ENCODE results near the gene TNXB.
A peak's percentile ranks its signal among the peaks of the same experiment; 100 is the strongest.
"Not testable (repeated sequence)": the region's sequence is repeated elsewhere in the genome, so short reads cannot be mapped to it uniquely, and the experiment has no call there.

TNXB gene

DNA sequence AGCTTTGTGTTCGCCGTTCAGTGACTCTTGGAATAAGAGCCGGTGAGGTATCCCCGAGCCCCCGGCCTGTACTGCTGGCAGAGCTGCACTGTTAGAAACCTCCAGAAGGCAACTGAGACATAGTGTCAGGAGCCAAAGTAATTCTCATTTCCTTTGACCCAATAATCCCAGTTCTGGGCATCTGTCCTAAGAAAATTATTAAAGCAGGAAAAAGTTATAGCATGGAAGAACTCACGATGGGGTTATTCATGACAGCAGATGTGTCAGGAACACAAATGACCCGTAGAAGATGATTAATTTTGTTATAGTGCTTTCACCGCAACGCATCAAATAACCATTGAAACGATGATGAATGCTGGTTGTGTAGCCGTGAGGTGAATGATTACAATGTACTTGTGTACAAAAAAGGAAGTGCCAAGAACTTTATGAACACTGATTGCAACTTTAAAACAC, 50.6 kb downstream of the TNXB start:
- H3K4me1 ChIP-seq (ENCODE audit: insufficient read depth, poor library complexity, severe bottlenecking), result no peaks in the 10 kb centered on the region
- H3K9me3 ChIP-seq (ENCODE audit: severe bottlenecking), result no peaks in the 10 kb centered on the region
- DNase-seq (ENCODE audit: low spot score) (no peak), ATAC-seq (ENCODE audit: low read depth) (no peak)
- no peak overlapping the region for H3K27ac ChIP-seq (ENCODE audit: poor library complexity, severe bottlenecking)
- H3K27me3 ChIP-seq (ENCODE audit: insufficient read depth, poor library complexity, severe bottlenecking), result no peaks in the 10 kb centered on the region
- no peak overlapping the region for H3K4me3 ChIP-seq (ENCODE audit: severe bottlenecking)
- TF ChIP-seq, protein P1, sequence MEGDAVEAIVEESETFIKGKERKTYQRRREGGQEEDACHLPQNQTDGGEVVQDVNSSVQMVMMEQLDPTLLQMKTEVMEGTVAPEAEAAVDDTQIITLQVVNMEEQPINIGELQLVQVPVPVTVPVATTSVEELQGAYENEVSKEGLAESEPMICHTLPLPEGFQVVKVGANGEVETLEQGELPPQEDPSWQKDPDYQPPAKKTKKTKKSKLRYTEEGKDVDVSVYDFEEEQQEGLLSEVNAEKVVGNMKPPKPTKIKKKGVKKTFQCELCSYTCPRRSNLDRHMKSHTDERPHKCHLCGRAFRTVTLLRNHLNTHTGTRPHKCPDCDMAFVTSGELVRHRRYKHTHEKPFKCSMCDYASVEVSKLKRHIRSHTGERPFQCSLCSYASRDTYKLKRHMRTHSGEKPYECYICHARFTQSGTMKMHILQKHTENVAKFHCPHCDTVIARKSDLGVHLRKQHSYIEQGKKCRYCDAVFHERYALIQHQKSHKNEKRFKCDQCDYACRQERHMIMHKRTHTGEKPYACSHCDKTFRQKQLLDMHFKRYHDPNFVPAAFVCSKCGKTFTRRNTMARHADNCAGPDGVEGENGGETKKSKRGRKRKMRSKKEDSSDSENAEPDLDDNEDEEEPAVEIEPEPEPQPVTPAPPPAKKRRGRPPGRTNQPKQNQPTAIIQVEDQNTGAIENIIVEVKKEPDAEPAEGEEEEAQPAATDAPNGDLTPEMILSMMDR (IDR thresholded peaks at IDR 0.05; ENCODE audit: poor library complexity, severe bottlenecking), result no peak
- H3K36me3 ChIP-seq (ENCODE audit: low read depth), result no peaks in the 10 kb centered on the region

DNA sequence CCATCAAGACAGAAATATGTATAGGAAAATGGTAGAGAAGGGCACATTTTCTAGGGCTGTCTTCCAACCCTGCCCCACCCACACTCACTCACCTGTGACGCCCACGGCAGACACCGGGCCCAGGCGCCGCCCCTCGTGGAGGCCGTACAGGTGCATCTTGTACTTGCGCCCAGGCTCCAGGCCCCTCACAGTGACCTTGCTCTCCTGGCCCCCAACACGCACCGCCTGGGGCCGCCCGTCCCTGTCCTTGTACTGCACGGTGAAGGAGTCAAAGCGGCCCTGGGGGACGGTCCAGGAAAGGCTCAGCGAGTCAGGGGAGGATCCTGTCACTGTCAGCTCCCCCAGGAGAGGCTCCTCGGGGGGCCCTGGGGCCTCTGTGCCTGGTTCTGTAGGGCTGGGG, 51.2 kb downstream of the TNXB start:
- ATAC-seq (ENCODE audit: low read depth) (no peak), DNase-seq (ENCODE audit: low spot score) (peak; percentile 56)
- H3K27me3 ChIP-seq (ENCODE audit: insufficient read depth, poor library complexity, severe bottlenecking), result no peaks in the 10 kb centered on the region
- H3K27ac ChIP-seq (ENCODE audit: poor library complexity, severe bottlenecking), result no peak overlapping the region
- H3K9me3 ChIP-seq (ENCODE audit: severe bottlenecking), result no peaks in the 10 kb centered on the region
- H3K4me3 ChIP-seq (ENCODE audit: severe bottlenecking), result no peak overlapping the region
- H3K36me3 ChIP-seq (ENCODE audit: low read depth), result no peaks in the 10 kb centered on the region
- H3K4me1 ChIP-seq (ENCODE audit: insufficient read depth, poor library complexity, severe bottlenecking), result no peaks in the 10 kb centered on the region
- TF ChIP-seq, protein P1 (IDR thresholded peaks at IDR 0.05; ENCODE audit: poor library complexity, severe bottlenecking), result no peak

DNA sequence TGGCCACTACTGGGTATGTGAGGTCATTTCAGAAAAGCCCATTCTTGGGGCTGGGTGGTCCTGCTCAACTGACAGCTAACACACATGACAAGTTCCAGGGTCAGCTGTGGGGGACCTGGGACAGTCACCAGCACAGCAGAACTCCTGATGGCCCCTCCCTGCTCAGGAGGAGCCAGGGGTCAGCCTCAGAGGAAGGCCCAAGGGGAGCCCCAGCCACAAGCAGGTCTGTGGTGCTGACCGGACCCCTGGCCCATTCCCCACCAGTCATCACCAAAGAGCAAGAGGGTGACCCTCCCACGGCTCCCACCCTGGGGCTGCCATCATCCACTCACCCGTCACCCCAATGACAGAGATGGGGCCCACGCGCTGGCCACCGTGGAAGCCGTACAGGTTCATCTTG, 52.9 kb downstream of the TNXB start:
- TF ChIP-seq, protein P1 (IDR thresholded peaks at IDR 0.05; ENCODE audit: poor library complexity, severe bottlenecking), result no peak
- Histone ChIP-seq H3K4me3 (ENCODE audit: severe bottlenecking) (no peak overlapping the region), H3K36me3 (ENCODE audit: low read depth) (no peaks in the 10 kb centered on the region), H3K27me3 (ENCODE audit: insufficient read depth, poor library complexity, severe bottlenecking) (no peaks in the 10 kb centered on the region), H3K4me1 (ENCODE audit: insufficient read depth, poor library complexity, severe bottlenecking) (no peaks in the 10 kb centered on the region), H3K27ac (ENCODE audit: poor library complexity, severe bottlenecking) (no peak overlapping the region), H3K9me3 (ENCODE audit: severe bottlenecking) (no peaks in the 10 kb centered on the region)
- no peak for ATAC-seq (ENCODE audit: low read depth)
- peak; percentile 32 for DNase-seq (ENCODE audit: low spot score)

DNA sequence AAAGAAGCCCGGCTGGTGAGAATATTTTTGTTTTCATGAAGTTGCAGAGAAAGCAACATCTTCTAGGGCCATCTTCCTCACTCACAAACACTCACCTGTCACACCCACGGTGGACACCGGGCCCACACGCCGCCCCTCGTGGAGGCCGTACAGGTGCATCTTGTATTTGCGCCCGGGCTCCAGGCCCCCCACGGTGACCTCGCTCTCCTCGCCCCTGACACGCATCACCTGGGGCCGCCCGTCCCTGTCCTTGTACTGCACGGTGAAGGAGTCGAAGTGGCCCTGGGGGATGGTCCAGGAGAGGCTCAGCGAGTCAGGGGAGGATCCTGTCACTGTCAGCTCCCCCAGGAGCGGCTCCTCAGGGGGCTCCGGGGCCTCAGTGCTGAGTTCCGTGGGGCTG, 53.4 kb downstream of the TNXB start:
- not testable (repeated sequence) for H3K27me3 ChIP-seq (ENCODE audit: insufficient read depth, poor library complexity, severe bottlenecking); H3K9me3 ChIP-seq (ENCODE audit: severe bottlenecking); H3K4me3 ChIP-seq (ENCODE audit: severe bottlenecking); H3K4me1 ChIP-seq (ENCODE audit: insufficient read depth, poor library complexity, severe bottlenecking); ATAC-seq (ENCODE audit: low read depth); H3K27ac ChIP-seq (ENCODE audit: poor library complexity, severe bottlenecking); H3K36me3 ChIP-seq (ENCODE audit: low read depth)
- peak; percentile 33 for DNase-seq (ENCODE audit: low spot score)

DNA sequence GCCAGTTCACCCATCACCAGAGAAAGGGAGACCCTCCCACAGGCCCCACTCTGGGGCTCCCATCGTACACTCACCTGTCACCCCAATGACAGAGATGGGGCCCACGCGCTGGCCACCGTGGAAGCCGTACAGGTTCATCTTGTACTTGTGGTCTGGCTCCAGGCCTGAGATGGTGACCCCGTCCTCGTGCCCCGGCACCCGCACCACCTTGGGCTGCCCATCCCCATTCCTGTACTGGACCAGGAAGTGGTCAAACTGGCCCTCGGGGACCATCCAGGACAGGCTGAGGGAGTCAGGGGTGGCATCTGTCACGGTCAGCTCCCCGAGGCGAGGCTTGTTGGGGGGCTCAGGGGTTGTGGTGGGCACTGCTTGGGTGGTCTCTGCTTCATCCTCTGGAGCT, 55.8 kb downstream of the TNXB start:
- peak; percentile 55 for DNase-seq (ENCODE audit: low spot score)
- not testable (repeated sequence) for H3K4me3 ChIP-seq (ENCODE audit: severe bottlenecking); H3K9me3 ChIP-seq (ENCODE audit: severe bottlenecking); H3K4me1 ChIP-seq (ENCODE audit: insufficient read depth, poor library complexity, severe bottlenecking); H3K27me3 ChIP-seq (ENCODE audit: insufficient read depth, poor library complexity, severe bottlenecking); ATAC-seq (ENCODE audit: low read depth); H3K36me3 ChIP-seq (ENCODE audit: low read depth); H3K27ac ChIP-seq (ENCODE audit: poor library complexity, severe bottlenecking)

DNA sequence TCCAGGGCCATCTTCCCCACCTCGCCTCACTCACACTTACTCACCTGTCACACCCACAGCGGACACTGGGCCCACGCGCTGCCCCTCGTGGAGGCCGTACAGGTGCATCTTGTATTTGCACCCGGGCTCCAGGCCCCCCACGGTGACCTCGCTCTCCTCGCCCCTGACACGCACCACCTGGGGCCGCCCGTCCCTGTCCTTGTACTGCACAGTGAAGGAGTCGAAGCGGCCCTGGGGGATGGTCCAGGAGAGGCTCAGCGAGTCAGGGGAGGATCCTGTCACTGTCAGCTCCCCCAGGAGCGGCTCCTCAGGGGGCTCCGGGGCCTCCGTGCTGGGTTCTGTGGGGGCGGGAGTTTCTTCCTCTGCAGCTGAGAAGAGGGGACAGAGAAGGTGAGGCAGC, 56.5 kb downstream of the TNXB start:
- not testable (repeated sequence) for H3K4me3 ChIP-seq (ENCODE audit: severe bottlenecking); H3K4me1 ChIP-seq (ENCODE audit: insufficient read depth, poor library complexity, severe bottlenecking); H3K27ac ChIP-seq (ENCODE audit: poor library complexity, severe bottlenecking); ATAC-seq (ENCODE audit: low read depth); H3K9me3 ChIP-seq (ENCODE audit: severe bottlenecking); H3K27me3 ChIP-seq (ENCODE audit: insufficient read depth, poor library complexity, severe bottlenecking); H3K36me3 ChIP-seq (ENCODE audit: low read depth)
- peak; percentile 47 for DNase-seq (ENCODE audit: low spot score)
